Trophoblast cell (in vitro differentiated cells and primary cell): ENCODE data around the gene IQGAP1.

Experiments
- DNase-seq, 2 donors: peaks; one replicate each; pipeline ENCODE4 v3.0.0-alpha.2; 2016
- H2AFZ ChIP-seq: 2 replicates; pipeline ENCODE4 v1.6.1; 2013; ENCODE audit warnings: low read length, moderate library complexity, mild to moderate bottlenecking; ENCODE audit not compliant: insufficient read depth, poor library complexity
- H2AK5ac ChIP-seq: 2 replicates; pipeline ENCODE4 v1.6.1; 2013; ENCODE audit warnings: mild to moderate bottlenecking, low read length
- H2BK120ac ChIP-seq: 2 replicates; pipeline ENCODE4 v1.6.1; 2013; ENCODE audit warnings: low read length, mild to moderate bottlenecking, moderate library complexity; ENCODE audit not compliant: insufficient read depth, poor library complexity
- H2BK12ac ChIP-seq: 2 replicates; pipeline ENCODE4 v1.6.1; 2013; ENCODE audit warnings: mild to moderate bottlenecking, low read length, moderate library complexity
- H2BK5ac ChIP-seq: 2 replicates; pipeline ENCODE4 v1.6.1; 2013; ENCODE audit warnings: low read length, low read depth, moderate library complexity, mild to moderate bottlenecking; ENCODE audit not compliant: poor library complexity
- H3K14ac ChIP-seq: 2 replicates; pipeline ENCODE4 v1.6.1; 2013; ENCODE audit warnings: mild to moderate bottlenecking, low read length
- H3K18ac ChIP-seq: 2 replicates; pipeline ENCODE4 v1.6.1; 2013; ENCODE audit warnings: mild to moderate bottlenecking, low read length
- H3K23ac ChIP-seq: 2 replicates; pipeline ENCODE4 v1.6.1; 2013; ENCODE audit warnings: low read length
- H3K27ac ChIP-seq: 2 replicates; pipeline ENCODE4 v1.5.1; 2013; ENCODE audit warnings: low read depth, mild to moderate bottlenecking, inconsistent platforms, low read length, moderate library complexity
- H3K27me3 ChIP-seq: 2 replicates; pipeline ENCODE4 v1.6.1; 2013; ENCODE audit warnings: inconsistent platforms, mild to moderate bottlenecking, low read length, moderate library complexity; ENCODE audit not compliant: insufficient read depth
- H3K36me3 ChIP-seq, 2 experiments: 1 replicate in 1 of 2; 2 replicates in 1 of 2; pipeline ENCODE4 v1.6.1; 2013; ENCODE audit warnings: low read length in 2 of 2, mild to moderate bottlenecking in 2 of 2, moderate library complexity in 1 of 2; ENCODE audit not compliant: insufficient read depth in 2 of 2, control insufficient read depth in 1 of 2
- H3K4ac ChIP-seq: 2 replicates; pipeline ENCODE4 v1.6.1; 2013; ENCODE audit warnings: low read depth, mild to moderate bottlenecking, low read length, moderate library complexity
- H3K4me1 ChIP-seq, 2 experiments: 1 replicate in 1 of 2; 2 replicates in 1 of 2; pipeline ENCODE4 v1.6.1; 2013; ENCODE audit warnings: low read length in 2 of 2, mild to moderate bottlenecking in 2 of 2, moderate library complexity in 1 of 2; ENCODE audit not compliant: insufficient read depth in 2 of 2, control insufficient read depth in 1 of 2
- H3K4me2 ChIP-seq: 2 replicates; pipeline ENCODE4 v1.6.1; 2013; ENCODE audit warnings: inconsistent platforms, mild to moderate bottlenecking, low read length, moderate library complexity
- H3K4me3 ChIP-seq: 2 replicates; pipeline ENCODE4 v1.5.1; 2013; ENCODE audit warnings: mild to moderate bottlenecking, low read depth, low read length, inconsistent platforms
- H3K79me1 ChIP-seq: one replicate; pipeline ENCODE4 v1.6.1; 2013; ENCODE audit warnings: low read length
- H3K79me2 ChIP-seq: 2 replicates; pipeline ENCODE4 v1.6.1; 2013; ENCODE audit warnings: low read length, mild to moderate bottlenecking; ENCODE audit not compliant: control insufficient read depth, insufficient read depth, poor library complexity
- H3K9ac ChIP-seq: 2 replicates; pipeline ENCODE4 v1.6.1; 2013; ENCODE audit warnings: mild to moderate bottlenecking, low read length
- H3K9me3 ChIP-seq: 2 replicates; pipeline ENCODE4 v1.6.1; 2013; ENCODE audit warnings: low read depth, mild to moderate bottlenecking, control low read depth, inconsistent platforms, low read length; ENCODE audit not compliant: insufficient read depth
- H4K12ac ChIP-seq: 2 replicates; pipeline ENCODE4 v1.6.1; 2013; ENCODE audit warnings: low read depth, mild to moderate bottlenecking, low read length, moderate library complexity
- H4K8ac ChIP-seq: 2 replicates; pipeline ENCODE4 v1.6.1; 2013; ENCODE audit warnings: low read depth, mild to moderate bottlenecking, low read length, moderate library complexity
- H4K91ac ChIP-seq: one replicate; pipeline ENCODE4 v1.6.1; 2013; ENCODE audit warnings: low read depth, mild to moderate bottlenecking, low read length, moderate library complexity
- WGBS: extraction: QIAGEN DNeasy Blood & Tissue Kit; methylation state at CpG from one replicate; pipeline ENCODE4 v1.1.7; 2013; ENCODE audit warnings: missing lambda C conversion rate; ENCODE audit not compliant: insufficient read length, insufficient coverage; ENCODE audit errors: extremely low coverage; 5-methylcytosine and 5-hydroxymethylcytosine counted together

IQGAP1 gene

DNA sequence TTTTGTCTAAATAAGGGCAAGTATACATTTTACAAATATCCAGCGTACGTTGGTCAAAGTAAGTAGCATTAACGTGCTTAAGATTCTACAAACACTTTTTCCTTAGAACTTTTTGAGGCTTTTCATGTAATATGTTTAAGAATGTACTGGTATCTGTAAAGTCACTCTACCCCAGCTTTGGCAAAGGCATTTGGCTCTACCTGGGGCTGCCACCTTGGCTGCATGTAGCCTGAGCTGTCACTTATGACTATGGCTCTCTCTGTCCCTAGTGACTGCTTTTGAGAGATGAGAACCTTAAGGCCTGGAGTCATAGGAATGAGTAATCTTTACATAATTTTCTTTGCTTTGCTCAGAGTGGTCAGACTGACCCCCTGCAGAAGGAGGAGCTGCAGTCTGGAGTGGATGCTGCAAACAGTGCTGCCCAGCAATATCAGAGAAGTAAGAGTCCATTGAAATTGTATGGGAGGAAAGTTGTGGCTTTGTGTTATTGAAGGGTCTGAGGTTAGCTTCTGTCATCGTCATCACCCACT is 61.2 kb downstream of the IQGAP1 start:
- Histone ChIP-seq H2AK5ac (no peak overlapping the region), H3K9me3 (no peaks in the 10 kb centered on the region), H3K9ac (no peak overlapping the region), H3K18ac (no peak overlapping the region), H2BK12ac (no peak overlapping the region), H3K79me1 (no peaks in the 10 kb centered on the region), H3K27ac (no peak overlapping the region), H2AFZ (no peak overlapping the region), H4K12ac (no peak overlapping the region), H4K91ac (no peak overlapping the region), H3K4me2 (no peak overlapping the region), H3K79me2 (no peaks in the 10 kb centered on the region), H4K8ac (no peak overlapping the region), H3K14ac (no peak overlapping the region), H3K23ac (no peak overlapping the region), H2BK120ac (no peak overlapping the region), H2BK5ac (no peak overlapping the region), H3K27me3 (no peaks in the 10 kb centered on the region), H3K36me3 (peaks cover 16 to 36% of the 10 kb centered on the region in 2 experiments), H3K4ac (no peak overlapping the region), H3K4me1 (peaks cover 0 to 4% of the 10 kb centered on the region in 2 experiments), H3K4me3 (no peak overlapping the region)
- DNase-seq: peak; percentile 84 to 91
- WGBS: no CpG with 5 or more reads among the region's 4 CpGs

DNA sequence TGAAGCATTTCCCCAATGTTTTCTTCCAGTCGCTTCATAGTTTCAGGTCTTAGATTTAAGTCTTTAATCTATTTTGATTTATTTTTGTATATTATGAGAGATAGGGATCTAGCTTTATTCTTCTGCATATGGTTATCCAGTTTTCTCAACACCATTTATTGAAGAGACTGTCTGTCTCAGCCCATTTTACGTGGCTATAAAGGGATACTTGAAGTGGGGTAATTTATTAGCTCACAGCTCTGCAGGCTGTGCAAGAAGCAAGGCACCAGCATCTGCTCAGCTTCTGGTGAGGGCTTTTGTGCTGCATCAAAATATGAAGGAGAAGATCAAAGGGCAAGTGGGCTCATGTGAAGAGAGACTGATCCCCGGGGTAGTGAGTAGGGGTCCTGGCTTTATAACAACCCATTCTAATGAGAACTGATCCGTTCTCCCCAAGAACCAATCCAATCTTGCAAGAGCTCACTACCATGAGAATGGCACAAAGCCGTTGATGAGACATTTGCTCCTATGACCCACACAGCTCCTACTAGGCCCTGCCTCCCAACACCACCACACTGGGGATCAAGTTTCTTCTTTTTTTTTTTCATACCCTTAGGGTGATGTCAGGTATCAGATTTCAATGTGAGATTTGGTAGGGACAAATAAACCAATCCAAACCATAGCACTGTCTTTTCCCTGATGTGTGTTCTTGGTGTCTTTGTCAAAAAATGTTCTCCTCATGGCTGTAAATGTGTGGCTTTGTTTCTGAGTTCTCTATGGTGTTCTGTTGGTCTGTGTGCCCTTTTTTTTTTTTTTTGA is 63.2 kb downstream of the IQGAP1 start:
- peaks cover 19 to 41% of the 10 kb centered on the region in 2 experiments for H3K36me3 ChIP-seq
- H3K9me3 ChIP-seq: no peaks in the 10 kb centered on the region
- H3K14ac ChIP-seq: no peak overlapping the region
- H2AK5ac ChIP-seq: no peak overlapping the region
- H3K9ac ChIP-seq: no peak overlapping the region
- H3K18ac ChIP-seq: no peak overlapping the region
- no peak overlapping the region for H3K23ac ChIP-seq
- no peak overlapping the region for H4K8ac ChIP-seq
- no peak overlapping the region for H2BK5ac ChIP-seq
- H3K4ac ChIP-seq: no peak overlapping the region
- no peak overlapping the region for H3K27ac ChIP-seq
- peaks cover 0 to 4% of the 10 kb centered on the region in 2 experiments for H3K4me1 ChIP-seq
- no peak overlapping the region for H3K4me3 ChIP-seq
- no peaks in the 10 kb centered on the region for H3K27me3 ChIP-seq
- no peak overlapping the region for H3K4me2 ChIP-seq
- H4K91ac ChIP-seq: no peak overlapping the region
- no CpG with 5 or more reads among the region's 5 CpGs for WGBS
- no peak overlapping the region for H2BK120ac ChIP-seq
- H2AFZ ChIP-seq: no peak overlapping the region
- H3K79me2 ChIP-seq: no peaks in the 10 kb centered on the region
- H2BK12ac ChIP-seq: no peak overlapping the region
- no peak for DNase-seq
- no peak overlapping the region for H4K12ac ChIP-seq
- no peaks in the 10 kb centered on the region for H3K79me1 ChIP-seq

DNA sequence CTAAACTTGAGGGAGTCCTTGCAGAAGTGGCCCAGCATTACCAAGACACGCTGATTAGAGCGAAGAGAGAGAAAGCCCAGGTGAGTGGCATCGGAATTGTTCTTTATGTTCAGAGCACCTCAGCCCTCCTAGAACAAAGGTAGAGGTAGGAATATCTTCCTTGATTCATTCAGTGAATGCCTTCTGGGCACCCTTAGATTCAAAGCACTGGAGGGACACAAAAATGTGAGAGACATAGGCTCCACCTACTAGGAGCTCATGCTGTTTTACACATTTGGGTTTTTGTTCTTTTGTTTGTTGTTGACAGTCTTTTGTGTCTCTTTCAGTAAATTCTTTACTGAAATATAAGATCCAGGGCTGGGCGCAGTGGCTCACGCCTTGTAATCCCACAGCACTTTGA is 68.2 kb downstream of the IQGAP1 start:
- no peak overlapping the region for H3K4me2 ChIP-seq
- DNase-seq: no peak
- H2BK120ac ChIP-seq: no peak overlapping the region
- no peak overlapping the region for H3K4ac ChIP-seq
- no peak overlapping the region for H4K91ac ChIP-seq
- no peak overlapping the region for H3K27ac ChIP-seq
- H3K18ac ChIP-seq: no peak overlapping the region
- H3K14ac ChIP-seq: no peak overlapping the region
- no peaks in the 10 kb centered on the region for H3K27me3 ChIP-seq
- no peak overlapping the region for H2AFZ ChIP-seq
- no peak overlapping the region for H4K12ac ChIP-seq
- H3K9ac ChIP-seq: no peak overlapping the region
- no peaks in the 10 kb centered on the region for H3K9me3 ChIP-seq
- WGBS: no CpG with 5 or more reads among the region's 5 CpGs
- H4K8ac ChIP-seq: no peak overlapping the region
- H3K36me3 ChIP-seq: peaks cover 19 to 44% of the 10 kb centered on the region in 2 experiments
- H3K79me1 ChIP-seq: no peaks in the 10 kb centered on the region
- H3K4me1 ChIP-seq: peaks cover 0 to 3% of the 10 kb centered on the region in 2 experiments
- H3K4me3 ChIP-seq: no peak overlapping the region
- H2BK5ac ChIP-seq: no peak overlapping the region
- H3K23ac ChIP-seq: no peak overlapping the region
- no peak overlapping the region for H2AK5ac ChIP-seq
- H2BK12ac ChIP-seq: no peak overlapping the region
- H3K79me2 ChIP-seq: peaks cover 2% of the 10 kb centered on the region

DNA sequence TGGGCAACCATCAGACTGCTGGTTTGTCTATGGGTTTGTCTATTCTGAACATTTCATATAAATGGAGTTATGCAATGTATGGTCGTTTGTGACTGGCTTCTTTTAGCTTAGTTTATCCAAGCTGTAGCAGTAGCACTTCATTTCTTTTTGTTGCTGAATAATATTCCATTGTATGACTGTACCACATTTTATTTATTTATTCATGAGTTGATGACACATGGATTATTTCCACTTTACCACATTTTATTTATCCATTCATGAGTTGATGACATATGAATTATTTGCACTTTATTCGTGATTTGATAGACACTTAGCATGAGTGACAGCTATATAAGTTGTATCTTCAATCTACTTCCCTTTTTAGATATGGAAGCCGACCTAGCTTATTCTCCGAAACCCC is 70.0 kb downstream of the IQGAP1 start:
- Histone ChIP-seq H4K12ac (no peak overlapping the region), H3K14ac (no peak overlapping the region), H2BK12ac (no peak overlapping the region), H2BK5ac (no peak overlapping the region), H2AFZ (no peak overlapping the region), H3K27me3 (no peaks in the 10 kb centered on the region), H3K79me2 (peaks cover 2% of the 10 kb centered on the region), H3K36me3 (peaks cover 16 to 37% of the 10 kb centered on the region in 2 experiments), H3K23ac (no peak overlapping the region), H3K79me1 (no peaks in the 10 kb centered on the region), H4K91ac (no peak overlapping the region), H3K4me1 (peaks cover 0 to 1% of the 10 kb centered on the region in 2 experiments), H3K9me3 (no peaks in the 10 kb centered on the region), H2BK120ac (no peak overlapping the region), H4K8ac (no peak overlapping the region), H3K18ac (no peak overlapping the region), H3K4me3 (no peak overlapping the region), H2AK5ac (no peak overlapping the region), H3K27ac (no peak overlapping the region), H3K4ac (no peak overlapping the region), H3K9ac (no peak overlapping the region), H3K4me2 (no peak overlapping the region)
- WGBS: no CpG with 5 or more reads among the region's 4 CpGs
- DNase-seq: no peak
